ENCODE measurements around the gene ADCY5. TPM values are rescaled to one million over a fixed set of nuclear protein-coding genes. Genes with fewer than 3 reads are reported as not detected.
A peak's percentile ranks its signal among the peaks of the same experiment; 100 is the strongest.

Gene ADCY5
- polyA plus RNA-seq, 4 donors: 0.67 to 6.9 (median 5.0) TPM

- no peak for FAIRE-seq
Measured at GRCh38 chr3:123430266-123430665, 18.6 kb downstream of the ADCY5 start.

GRCh38 chr3:123429362-123430125 is 19.3 kb downstream of the ADCY5 start:
- no peak for FAIRE-seq

More at GRCh38 chr3:123430266-123430665, 18.6 kb downstream of the ADCY5 start:
- 87 to 96% (median 89%) methylated on average over 11 of the region's 11 CpGs for WGBS, 3 donors
- Histone ChIP-seq H3K4me1 (ENCODE audit: control insufficient read depth in 3 of 3, insufficient read depth in 2 of 3, low read depth in 1 of 3, low read length in 2 of 3) (peaks cover 0 to 17% (median 11%) of the 10 kb centered on the region in 3 donors), H3K4me3 (ENCODE audit: low read depth in 1 of 3, low read length in 3 of 3) (no peak overlapping the region), H3K36me3 (ENCODE audit: control insufficient read depth in 3 of 3, insufficient read depth in 2 of 3, low read depth in 1 of 3, low read length in 3 of 3) (no peaks in the 10 kb centered on the region), H3K9me3 (ENCODE audit: control insufficient read depth in 2 of 2, insufficient read depth in 1 of 2, low read depth in 1 of 2, low read length in 1 of 2) (peaks cover 0 to 9% of the 10 kb centered on the region in 2 donors), H3K27ac (ENCODE audit: low read depth in 1 of 3, low read length in 2 of 3) (no peak overlapping the region), H3K27me3 (ENCODE audit: control insufficient read depth in 3 of 3, insufficient read depth in 3 of 3, low read length in 3 of 3) (no peaks in the 10 kb centered on the region)
- DNase-seq: no peak

DNA sequence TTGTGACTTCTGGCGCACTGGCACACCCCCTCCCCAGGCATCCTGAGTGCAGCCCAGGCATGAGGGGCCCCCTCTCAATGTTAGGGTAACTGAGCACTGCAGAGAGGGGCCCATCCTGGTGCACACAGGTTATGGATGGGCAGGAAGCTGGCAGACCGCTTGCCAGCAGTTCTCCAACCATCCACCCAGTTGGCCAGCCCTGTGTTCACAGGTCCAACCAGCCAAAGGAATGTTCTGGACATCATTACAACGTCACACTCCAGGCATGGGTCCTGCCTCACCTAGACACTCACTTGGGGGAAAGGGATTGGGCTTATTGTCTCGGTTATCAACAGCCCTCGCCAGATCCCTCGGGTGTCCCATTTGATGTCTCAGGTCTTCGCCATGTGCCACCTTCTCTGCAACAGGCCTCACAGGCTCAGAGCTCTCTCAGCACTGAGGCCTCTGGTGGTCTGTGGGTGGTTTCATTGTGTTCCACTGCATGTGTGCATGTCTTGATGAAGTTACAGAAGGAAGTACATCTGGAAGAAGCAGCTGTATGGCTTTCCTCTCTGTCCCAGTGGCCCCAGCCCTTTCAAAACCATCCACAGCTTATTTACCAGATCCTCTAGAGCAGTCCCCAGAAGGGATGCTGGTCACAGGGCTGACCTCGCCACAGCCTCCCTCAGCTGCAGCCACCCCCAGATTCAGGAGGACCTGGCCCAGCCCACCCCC is 23.7 kb downstream of the ADCY5 start:
- Histone ChIP-seq H3K36me3 (ENCODE audit: control insufficient read depth in 3 of 3, insufficient read depth in 2 of 3, low read depth in 1 of 3, low read length in 3 of 3) (peaks cover 0 to 3% (median 0%) of the 10 kb centered on the region in 3 donors), H3K27me3 (ENCODE audit: control insufficient read depth in 3 of 3, insufficient read depth in 3 of 3, low read length in 3 of 3) (no peaks in the 10 kb centered on the region), H3K4me1 (ENCODE audit: control insufficient read depth in 3 of 3, insufficient read depth in 2 of 3, low read depth in 1 of 3, low read length in 2 of 3) (peaks cover 3 to 18% (median 9%) of the 10 kb centered on the region in 3 donors), H3K4me3 (ENCODE audit: low read depth in 1 of 3, low read length in 3 of 3) (no peak overlapping the region), H3K27ac (ENCODE audit: low read depth in 1 of 3, low read length in 2 of 3) (no peak overlapping the region), H3K9me3 (ENCODE audit: control insufficient read depth in 2 of 2, insufficient read depth in 1 of 2, low read depth in 1 of 2, low read length in 1 of 2) (no peaks in the 10 kb centered on the region)
- no peak for DNase-seq
- no peak for FAIRE-seq
- 69 to 78% (median 72%) methylated on average over 7 to 8 of the region's 8 CpGs for WGBS, 3 donors

More at GRCh38 chr3:123429362-123430125, 19.3 kb downstream of the ADCY5 start:
- Histone ChIP-seq H3K27ac (ENCODE audit: low read depth in 1 of 3, low read length in 2 of 3) (no peak overlapping the region), H3K27me3 (ENCODE audit: control insufficient read depth in 3 of 3, insufficient read depth in 3 of 3, low read length in 3 of 3) (no peaks in the 10 kb centered on the region), H3K36me3 (ENCODE audit: control insufficient read depth in 3 of 3, insufficient read depth in 2 of 3, low read depth in 1 of 3, low read length in 3 of 3) (no peaks in the 10 kb centered on the region), H3K4me3 (ENCODE audit: low read depth in 1 of 3, low read length in 3 of 3) (no peak overlapping the region), H3K9me3 (ENCODE audit: control insufficient read depth in 2 of 2, insufficient read depth in 1 of 2, low read depth in 1 of 2, low read length in 1 of 2) (peaks cover 0 to 9% of the 10 kb centered on the region in 2 donors), H3K4me1 (ENCODE audit: control insufficient read depth in 3 of 3, insufficient read depth in 2 of 3, low read depth in 1 of 3, low read length in 2 of 3) (peaks cover 0 to 22% (median 11%) of the 10 kb centered on the region in 3 donors)
- DNase-seq: no peak
- 71 to 82% (median 72%) methylated on average over 10 of the region's 10 CpGs for WGBS, 3 donors

DNA sequence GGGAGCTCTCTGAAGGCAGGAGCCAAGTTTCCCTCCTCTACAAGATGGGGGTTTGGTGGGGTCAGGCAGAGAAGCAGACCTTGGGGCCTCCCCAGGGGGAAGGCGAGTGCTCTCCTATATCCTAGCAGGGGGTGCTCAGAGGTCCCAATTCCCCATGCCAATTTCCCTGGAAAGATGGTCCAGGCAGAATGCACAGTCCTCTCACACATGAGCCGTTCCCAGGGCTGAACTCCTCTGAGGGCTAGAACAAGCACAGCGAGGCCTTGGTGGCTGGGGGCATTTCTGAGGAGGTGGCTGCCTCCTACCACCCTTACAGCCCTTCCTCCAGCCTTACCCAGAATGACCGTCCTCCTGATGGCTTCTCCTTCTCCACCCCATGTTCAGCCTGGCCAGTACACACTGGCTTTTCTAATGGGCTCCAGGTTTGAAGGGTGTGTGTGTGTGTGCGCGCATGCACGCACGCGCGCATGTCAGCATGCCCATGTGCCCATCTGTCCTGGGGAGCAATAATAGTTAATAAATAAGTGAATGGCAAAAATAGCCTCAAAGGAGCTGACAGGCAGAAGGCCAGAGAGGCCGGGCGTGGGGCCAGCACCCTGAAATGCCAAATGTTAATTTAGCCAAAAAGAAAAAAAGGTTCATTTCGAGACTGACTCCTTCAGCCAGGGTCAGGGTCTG is 24.4 kb downstream of the ADCY5 start:
- H3K4me3 ChIP-seq (ENCODE audit: low read depth in 1 of 3, low read length in 3 of 3): no peak overlapping the region
- H3K9me3 ChIP-seq (ENCODE audit: control insufficient read depth in 2 of 2, insufficient read depth in 1 of 2, low read depth in 1 of 2, low read length in 1 of 2): no peaks in the 10 kb centered on the region
- no peak overlapping the region for H3K27ac ChIP-seq (ENCODE audit: low read depth in 1 of 3, low read length in 2 of 3)
- H3K36me3 ChIP-seq (ENCODE audit: control insufficient read depth in 3 of 3, insufficient read depth in 2 of 3, low read depth in 1 of 3, low read length in 3 of 3): peaks cover 0 to 3% (median 0%) of the 10 kb centered on the region in 3 donors
- peaks cover 3 to 18% (median 9%) of the 10 kb centered on the region in 3 donors for H3K4me1 ChIP-seq (ENCODE audit: control insufficient read depth in 3 of 3, insufficient read depth in 2 of 3, low read depth in 1 of 3, low read length in 2 of 3)
- 35 to 69% (median 50%) methylated on average over 13 of the region's 13 CpGs for WGBS, 3 donors
- peak in 1 of 2 donors; percentile 43 for DNase-seq
- FAIRE-seq: no peak
- H3K27me3 ChIP-seq (ENCODE audit: control insufficient read depth in 3 of 3, insufficient read depth in 3 of 3, low read length in 3 of 3): no peaks in the 10 kb centered on the region

GRCh38 chr3:123423806-123424205 is 25.1 kb downstream of the ADCY5 start:
- Histone ChIP-seq H3K4me1 (ENCODE audit: control insufficient read depth in 3 of 3, insufficient read depth in 2 of 3, low read depth in 1 of 3, low read length in 2 of 3) (peaks cover 3 to 18% (median 9%) of the 10 kb centered on the region in 3 donors), H3K9me3 (ENCODE audit: control insufficient read depth in 2 of 2, insufficient read depth in 1 of 2, low read depth in 1 of 2, low read length in 1 of 2) (no peaks in the 10 kb centered on the region), H3K4me3 (ENCODE audit: low read depth in 1 of 3, low read length in 3 of 3) (no peak overlapping the region), H3K27ac (ENCODE audit: low read depth in 1 of 3, low read length in 2 of 3) (no peak overlapping the region), H3K27me3 (ENCODE audit: control insufficient read depth in 3 of 3, insufficient read depth in 3 of 3, low read length in 3 of 3) (no peaks in the 10 kb centered on the region), H3K36me3 (ENCODE audit: control insufficient read depth in 3 of 3, insufficient read depth in 2 of 3, low read depth in 1 of 3, low read length in 3 of 3) (peaks cover 0 to 3% (median 0%) of the 10 kb centered on the region in 3 donors)
- DNase-seq (no peak), FAIRE-seq (no peak)
- 61 to 74% (median 65%) methylated on average over 7 of the region's 7 CpGs for WGBS, 3 donors

DNA sequence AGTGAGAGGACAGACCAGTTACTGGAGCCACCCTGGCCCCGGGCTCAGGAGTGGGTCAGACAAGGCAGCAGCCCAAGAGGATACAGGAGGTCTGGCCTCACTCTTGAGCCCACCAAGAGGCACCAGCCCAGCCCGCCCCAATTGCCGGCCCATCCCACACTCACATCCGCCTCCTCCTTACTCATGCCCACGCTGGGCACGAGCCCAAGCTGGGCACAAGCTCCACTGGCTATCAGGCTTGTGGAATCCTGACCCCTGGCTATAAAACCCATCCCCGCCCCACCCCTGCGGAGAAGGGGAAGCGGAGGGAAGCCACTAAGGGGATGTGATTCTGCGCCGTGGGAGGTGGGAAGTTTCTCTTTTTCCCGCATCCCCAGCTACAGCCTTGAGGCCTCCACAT is 25.9 kb downstream of the ADCY5 start:
- FAIRE-seq (no peak), DNase-seq (peak in 1 of 2 donors; percentile 87)
- no peaks in the 10 kb centered on the region for H3K27me3 ChIP-seq (ENCODE audit: control insufficient read depth in 3 of 3, insufficient read depth in 3 of 3, low read length in 3 of 3)
- H3K4me3 ChIP-seq (ENCODE audit: low read depth in 1 of 3, low read length in 3 of 3): no peak overlapping the region
- H3K27ac ChIP-seq (ENCODE audit: low read depth in 1 of 3, low read length in 2 of 3): peak overlapping the region in 1 of 3 donors; percentile 8
- H3K9me3 ChIP-seq (ENCODE audit: control insufficient read depth in 2 of 2, insufficient read depth in 1 of 2, low read depth in 1 of 2, low read length in 1 of 2): no peaks in the 10 kb centered on the region
- H3K36me3 ChIP-seq (ENCODE audit: control insufficient read depth in 3 of 3, insufficient read depth in 2 of 3, low read depth in 1 of 3, low read length in 3 of 3): peaks cover 0 to 3% (median 0%) of the 10 kb centered on the region in 3 donors
- WGBS, 3 donors: 28 to 55% (median 33%) methylated on average over 11 to 12 of the region's 12 CpGs
- peaks cover 3 to 18% (median 9%) of the 10 kb centered on the region in 3 donors for H3K4me1 ChIP-seq (ENCODE audit: control insufficient read depth in 3 of 3, insufficient read depth in 2 of 3, low read depth in 1 of 3, low read length in 2 of 3)

GRCh38 chr3:123422457-123422856 is 26.4 kb downstream of the ADCY5 start:
- no peaks in the 10 kb centered on the region for H3K9me3 ChIP-seq (ENCODE audit: control insufficient read depth in 2 of 2, insufficient read depth in 1 of 2, low read depth in 1 of 2, low read length in 1 of 2)
- H3K27me3 ChIP-seq (ENCODE audit: control insufficient read depth in 3 of 3, insufficient read depth in 3 of 3, low read length in 3 of 3): no peaks in the 10 kb centered on the region
- H3K36me3 ChIP-seq (ENCODE audit: control insufficient read depth in 3 of 3, insufficient read depth in 2 of 3, low read depth in 1 of 3, low read length in 3 of 3): peaks cover 0 to 3% (median 0%) of the 10 kb centered on the region in 3 donors
- H3K4me1 ChIP-seq (ENCODE audit: control insufficient read depth in 3 of 3, insufficient read depth in 2 of 3, low read depth in 1 of 3, low read length in 2 of 3): peaks cover 3 to 18% (median 9%) of the 10 kb centered on the region in 3 donors
- FAIRE-seq: no peak
- WGBS, 3 donors: 71 to 81% (median 80%) methylated on average over 5 of the region's 5 CpGs
- no peak overlapping the region for H3K27ac ChIP-seq (ENCODE audit: low read depth in 1 of 3, low read length in 2 of 3)
- no peak overlapping the region for H3K4me3 ChIP-seq (ENCODE audit: low read depth in 1 of 3, low read length in 3 of 3)
- DNase-seq: no peak

Measured in small intestine (tissue), 7 donors.